H1 (cell line): ENCODE measurements around the gene ACP4.

ENCODE experiments used
- EP300 ChIP-seq, 2 experiments: IDR thresholded peaks; 1 replicate in 1 of 2; 2 replicates in 1 of 2; pipeline ENCODE4 v1.6.1; 2011 to 2012; ENCODE audit warnings: low read depth in 2 of 2, low read length in 2 of 2, mild to moderate bottlenecking in 2 of 2, borderline replicate concordance in 1 of 2, inconsistent platforms in 1 of 2, moderate library complexity in 1 of 2
- RAD21 ChIP-seq, 2 experiments: IDR thresholded peaks in 1 of 2; conservative IDR thresholded peaks in 1 of 2; 2 replicates each; pipeline ENCODE4 v1.6.1; 2011; ENCODE audit warnings: low read depth in 2 of 2, low read length in 2 of 2, improper control_type of control experiment in 1 of 2, inconsistent platforms in 1 of 2, mild to moderate bottlenecking in 1 of 2, moderate library complexity in 1 of 2
- SP2 ChIP-seq: IDR thresholded peaks from 2 replicates; pipeline ENCODE4 v1.6.1; 2012; ENCODE audit warnings: mild to moderate bottlenecking, low read length, inconsistent platforms
- SRF ChIP-seq: IDR thresholded peaks from 2 replicates; pipeline ENCODE4 v1.6.1; 2011; ENCODE audit warnings: mild to moderate bottlenecking, low read depth, low read length, moderate library complexity
- ZNF274 ChIP-seq: IDR thresholded peaks from 2 replicates; pipeline ENCODE4 v1.7.0; 2012; ENCODE audit warnings: low read length, borderline replicate concordance; ENCODE audit errors: extremely low read depth
- TF ChIP-seq, protein P1 (sequence below), 3 experiments: IDR thresholded peaks; 1 replicate in 2 of 3; 2 replicates in 1 of 3; pipeline versions ENCODE4 v1.5.1 to v1.6.1; 2011; ENCODE audit warnings: low read length in 3 of 3, mild to moderate bottlenecking in 3 of 3, inconsistent platforms in 2 of 3, low read depth in 1 of 3, moderate library complexity in 1 of 3; ENCODE audit not compliant: insufficient read depth in 1 of 3; ENCODE audit errors: control extremely low read depth in 1 of 3

- TF ChIP-seq ZNF274, result no peak
- TF ChIP-seq EP300 (IDR thresholded peaks at IDR 0.05; ENCODE audit: borderline replicate concordance in 1 of 2, low read depth in 2 of 2, low read length in 2 of 2), result no peak
- no peak for TF ChIP-seq SRF
- TF ChIP-seq, protein P1, sequence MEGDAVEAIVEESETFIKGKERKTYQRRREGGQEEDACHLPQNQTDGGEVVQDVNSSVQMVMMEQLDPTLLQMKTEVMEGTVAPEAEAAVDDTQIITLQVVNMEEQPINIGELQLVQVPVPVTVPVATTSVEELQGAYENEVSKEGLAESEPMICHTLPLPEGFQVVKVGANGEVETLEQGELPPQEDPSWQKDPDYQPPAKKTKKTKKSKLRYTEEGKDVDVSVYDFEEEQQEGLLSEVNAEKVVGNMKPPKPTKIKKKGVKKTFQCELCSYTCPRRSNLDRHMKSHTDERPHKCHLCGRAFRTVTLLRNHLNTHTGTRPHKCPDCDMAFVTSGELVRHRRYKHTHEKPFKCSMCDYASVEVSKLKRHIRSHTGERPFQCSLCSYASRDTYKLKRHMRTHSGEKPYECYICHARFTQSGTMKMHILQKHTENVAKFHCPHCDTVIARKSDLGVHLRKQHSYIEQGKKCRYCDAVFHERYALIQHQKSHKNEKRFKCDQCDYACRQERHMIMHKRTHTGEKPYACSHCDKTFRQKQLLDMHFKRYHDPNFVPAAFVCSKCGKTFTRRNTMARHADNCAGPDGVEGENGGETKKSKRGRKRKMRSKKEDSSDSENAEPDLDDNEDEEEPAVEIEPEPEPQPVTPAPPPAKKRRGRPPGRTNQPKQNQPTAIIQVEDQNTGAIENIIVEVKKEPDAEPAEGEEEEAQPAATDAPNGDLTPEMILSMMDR (IDR thresholded peaks at IDR 0.05; ENCODE audit: control extremely low read depth in 1 of 3, insufficient read depth in 1 of 3, low read depth in 1 of 3, low read length in 3 of 3), result no peak
- TF ChIP-seq RAD21 (IDR thresholded peaks at IDR 0.05 in 1 of 2, conservative IDR thresholded peaks at IDR 0.05 in 1 of 2; ENCODE audit: low read depth in 2 of 2, low read length in 2 of 2), result no peak
- TF ChIP-seq SP2, result no peak
Observed at GRCh38 chr19:50770888-50771287, 19.3 kb upstream of the ACP4 start.
